Tibial nerve (tissue), 4 donors: ENCODE results near the gene SLC36A2.

Experiments
- EP300 ChIP-seq, 2 donors: sonication (generic); formaldehyde crosslinking; IDR thresholded peaks; one replicate each; pipeline ENCODE4 v1.6.1; 2017; ENCODE audit warnings: antibody characterized with exemption in 2 of 2, mild to moderate bottlenecking in 1 of 2
- POLR2A ChIP-seq, 2 donors: fragments of 450-650 bp; IDR thresholded peaks; one replicate each; pipeline ENCODE4 v1.6.1; 2017; ENCODE audit warnings: antibody characterized with exemption in 2 of 2, mild to moderate bottlenecking in 2 of 2, moderate library complexity in 2 of 2
- TF ChIP-seq, protein P1 (sequence below), 5 experiments: fragments of 200-600 bp in 3 of 5; fragments of 450-650 bp in 2 of 5; sonication (generic) in 3 of 5; IDR thresholded peaks; one replicate each; pipeline ENCODE4 v1.5.1; 2016 to 2019; ENCODE audit warnings: antibody characterized with exemption in 5 of 5, mild to moderate bottlenecking in 3 of 5, moderate library complexity in 2 of 5

DNA sequence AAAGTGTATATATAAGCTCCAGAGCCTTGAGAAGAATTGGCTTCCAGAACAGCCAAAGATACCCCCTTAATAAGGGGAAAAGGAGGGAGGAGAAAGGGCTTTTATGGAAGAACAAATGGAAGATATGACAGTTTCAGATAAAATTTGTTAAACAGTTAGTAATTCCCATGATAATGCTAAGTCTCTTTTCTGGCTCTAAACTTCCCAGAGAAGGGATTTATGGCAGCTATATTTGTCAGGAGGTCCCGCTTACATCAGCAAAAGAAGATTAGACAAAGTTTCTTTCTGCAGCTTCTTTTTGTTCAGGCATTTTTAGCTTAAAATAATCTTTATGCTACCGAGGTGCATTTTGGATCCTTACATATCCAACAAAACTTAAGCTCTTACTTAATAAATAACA is 29.5 kb downstream of the SLC36A2 start:
- TF ChIP-seq POLR2A (IDR thresholded peaks at IDR 0.05): no peak
- TF ChIP-seq EP300 (IDR thresholded peaks at IDR 0.05): no peak
- TF ChIP-seq, protein P1, sequence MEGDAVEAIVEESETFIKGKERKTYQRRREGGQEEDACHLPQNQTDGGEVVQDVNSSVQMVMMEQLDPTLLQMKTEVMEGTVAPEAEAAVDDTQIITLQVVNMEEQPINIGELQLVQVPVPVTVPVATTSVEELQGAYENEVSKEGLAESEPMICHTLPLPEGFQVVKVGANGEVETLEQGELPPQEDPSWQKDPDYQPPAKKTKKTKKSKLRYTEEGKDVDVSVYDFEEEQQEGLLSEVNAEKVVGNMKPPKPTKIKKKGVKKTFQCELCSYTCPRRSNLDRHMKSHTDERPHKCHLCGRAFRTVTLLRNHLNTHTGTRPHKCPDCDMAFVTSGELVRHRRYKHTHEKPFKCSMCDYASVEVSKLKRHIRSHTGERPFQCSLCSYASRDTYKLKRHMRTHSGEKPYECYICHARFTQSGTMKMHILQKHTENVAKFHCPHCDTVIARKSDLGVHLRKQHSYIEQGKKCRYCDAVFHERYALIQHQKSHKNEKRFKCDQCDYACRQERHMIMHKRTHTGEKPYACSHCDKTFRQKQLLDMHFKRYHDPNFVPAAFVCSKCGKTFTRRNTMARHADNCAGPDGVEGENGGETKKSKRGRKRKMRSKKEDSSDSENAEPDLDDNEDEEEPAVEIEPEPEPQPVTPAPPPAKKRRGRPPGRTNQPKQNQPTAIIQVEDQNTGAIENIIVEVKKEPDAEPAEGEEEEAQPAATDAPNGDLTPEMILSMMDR (IDR thresholded peaks at IDR 0.05): no peak
